Pancreas (tissue), 10 donors: ENCODE results near the gene PEX7. TPM values are rescaled to one million over a fixed set of nuclear protein-coding genes. Genes with fewer than 3 reads are reported as not detected.
"Not testable (repeated sequence)": the region's sequence is repeated elsewhere in the genome, so short reads cannot be mapped to it uniquely, and the experiment has no call there.

ENCODE experiments used
- ATAC-seq, 4 donors: fragments of 200-7000 bp; cut with Tn5 transposase; one replicate each; pipeline versions ENCODE4 v1.8.0 to v1.9.1; 2020; ENCODE audit warnings: mild to moderate bottlenecking in 4 of 4, moderate library complexity in 4 of 4
- DNase-seq, 6 donors: peaks; one replicate each; pipeline ENCODE4 v3.0.0-alpha.2; 2020
- FAIRE-seq: peaks from 2 replicates; lab custom pipeline; 2012; peaks lifted over from hg19 to GRCh38; lab: Jason Lieb, UNC
- H3K27ac ChIP-seq, 4 donors: fragments of 200-600 bp; sonication (generic); 1 replicate in 3 of 4; 2 replicates in 1 of 4; pipeline versions ENCODE4 v1.5.0 to v1.8.0; 2020
- H3K27me3 ChIP-seq, 4 donors: fragments of 200-600 bp; one replicate each; pipeline ENCODE4 v1.8.0; 2021
- H3K36me3 ChIP-seq, 3 donors: fragments of 200-600 bp; sonication (generic) in 1 of 3; one replicate each; pipeline versions ENCODE4 v1.5.0 to v1.8.0; 2020 to 2021
- H3K4me1 ChIP-seq, 3 donors: fragments of 200-600 bp; one replicate each; pipeline ENCODE4 v1.8.0; 2021
- H3K4me3 ChIP-seq, 4 donors: fragments of 200-600 bp; sonication (generic) in 2 of 4; one replicate each; pipeline versions ENCODE4 v1.5.0 to v1.8.0; 2020 to 2021
- H3K9me3 ChIP-seq, 4 donors: fragments of 200-600 bp; one replicate each; pipeline ENCODE4 v1.8.0; 2021
- WGBS, 2 donors: extraction: QIAGEN DNeasy Blood & Tissue Kit; methylation state at CpG; one replicate each; pipeline ENCODE4 v1.1.7; 2013; 5-methylcytosine and 5-hydroxymethylcytosine counted together
- intact Hi-C, 3 donors: fragments of 100-400 bp; cut with DNase I; formaldehyde crosslinking; loops; one replicate each; pipeline versions ENCODE4 v1.11.1 to v1.14.2; 2022
- polyA plus RNA-seq, 2 donors: library from polyadenylated mRNA; stranded (reverse); fragments of 200-250 nt; gene quantifications; one replicate each; pipeline ENCODE4 v1.2.3, GENCODE V29; 2013
- total RNA-seq, 6 donors: library from RNA; stranded (reverse); fragmentation: NEBNext Ultra II Directional in 4 of 6; extraction: Animal tissue kit (Norgen Biotek cat#: 25700) in 4 of 6; gene quantifications; one replicate each; pipeline versions ENCODE4 v1.2.1 to v1.2.4, GENCODE V29; 2021 to 2023
- TF ChIP-seq, protein P1 (sequence below), 4 donors: fragments of 200-600 bp; sonication (generic) in 3 of 4; IDR thresholded peaks; one replicate each; pipeline versions ENCODE4 v1.5.0 to v1.8.0; 2021; ENCODE audit warnings: antibody characterized with exemption in 4 of 4
- donor health status: healthy with polysubstance abuse.
- donor health status: DM: no; HTN: no; CAD: no; lungs with moderate emphysema.
- donor health status: DM: no; HTN: no; CAD: no.
- donor health status: control.
- donor health status: control.
- donor health status: Bipolar disorder and iron deficiency.
- donor health status: DM: yes; HTN: yes; CAD: no.
- donor health status: DM: no; HTN: no; CAD: no.
- donor health status: DM: no; HTN: no; CAD: no.
- donor health status: DM: yes; HTN: yes; CAD: no.

Gene PEX7
- total and polyA plus RNA-seq, 8 donors: 3.9 to 9.3 (median 6.8) TPM

GRCh38 chr6:136945072-136945471 lies 122.7 kb downstream of the PEX7 start:
- H3K27me3 ChIP-seq: no peaks in the 10 kb centered on the region
- FAIRE-seq: no peak
- H3K27ac ChIP-seq: no peak overlapping the region
- H3K4me1 ChIP-seq: no peaks in the 10 kb centered on the region
- intact Hi-C loops: no loop called here
- WGBS, 2 donors: 52 to 57% methylated on average over 1 of the region's 1 CpG
- DNase-seq: no peak
- TF ChIP-seq, protein P1, sequence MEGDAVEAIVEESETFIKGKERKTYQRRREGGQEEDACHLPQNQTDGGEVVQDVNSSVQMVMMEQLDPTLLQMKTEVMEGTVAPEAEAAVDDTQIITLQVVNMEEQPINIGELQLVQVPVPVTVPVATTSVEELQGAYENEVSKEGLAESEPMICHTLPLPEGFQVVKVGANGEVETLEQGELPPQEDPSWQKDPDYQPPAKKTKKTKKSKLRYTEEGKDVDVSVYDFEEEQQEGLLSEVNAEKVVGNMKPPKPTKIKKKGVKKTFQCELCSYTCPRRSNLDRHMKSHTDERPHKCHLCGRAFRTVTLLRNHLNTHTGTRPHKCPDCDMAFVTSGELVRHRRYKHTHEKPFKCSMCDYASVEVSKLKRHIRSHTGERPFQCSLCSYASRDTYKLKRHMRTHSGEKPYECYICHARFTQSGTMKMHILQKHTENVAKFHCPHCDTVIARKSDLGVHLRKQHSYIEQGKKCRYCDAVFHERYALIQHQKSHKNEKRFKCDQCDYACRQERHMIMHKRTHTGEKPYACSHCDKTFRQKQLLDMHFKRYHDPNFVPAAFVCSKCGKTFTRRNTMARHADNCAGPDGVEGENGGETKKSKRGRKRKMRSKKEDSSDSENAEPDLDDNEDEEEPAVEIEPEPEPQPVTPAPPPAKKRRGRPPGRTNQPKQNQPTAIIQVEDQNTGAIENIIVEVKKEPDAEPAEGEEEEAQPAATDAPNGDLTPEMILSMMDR (IDR thresholded peaks at IDR 0.05): no peak
- no peak overlapping the region for H3K4me3 ChIP-seq
- H3K9me3 ChIP-seq: no peaks in the 10 kb centered on the region
- no peak for ATAC-seq
- H3K36me3 ChIP-seq: no peaks in the 10 kb centered on the region

DNA sequence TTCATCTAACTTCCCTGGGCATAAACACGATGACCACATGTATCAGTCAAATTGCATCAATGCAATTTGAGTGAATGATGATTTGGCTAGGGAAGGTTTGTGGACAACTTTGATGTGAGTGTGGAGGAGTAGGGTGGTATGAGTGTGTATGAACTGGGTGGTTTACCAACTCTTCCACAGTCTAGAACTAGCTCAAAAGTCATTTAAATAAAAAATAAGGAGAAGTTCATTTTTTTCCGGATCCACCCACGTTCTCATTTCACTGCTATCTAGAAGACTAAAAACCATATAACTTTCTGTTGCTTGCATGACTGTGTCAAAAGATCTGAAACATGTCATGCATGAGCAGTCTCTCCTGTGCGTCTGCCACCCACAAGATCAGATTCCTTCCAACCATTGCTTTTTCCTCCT lies 123.3 kb downstream of the PEX7 start:
- TF ChIP-seq, protein P1 (IDR thresholded peaks at IDR 0.05): no peak
- no peak for DNase-seq
- Histone ChIP-seq H3K36me3 (no peaks in the 10 kb centered on the region), H3K27me3 (no peaks in the 10 kb centered on the region), H3K9me3 (no peaks in the 10 kb centered on the region), H3K4me1 (no peaks in the 10 kb centered on the region), H3K27ac (no peak overlapping the region), H3K4me3 (no peak overlapping the region)
- FAIRE-seq: no peak
- ATAC-seq: no peak
- 86 to 88% methylated on average over 4 of the region's 4 CpGs for WGBS, 2 donors
- intact Hi-C loops: no loop called here

- Histone ChIP-seq H3K4me1 (no peaks in the 10 kb centered on the region), H3K27ac (no peak overlapping the region), H3K9me3 (no peaks in the 10 kb centered on the region), H3K36me3 (no peaks in the 10 kb centered on the region), H3K4me3 (no peak overlapping the region), H3K27me3 (no peaks in the 10 kb centered on the region)
- DNase-seq: no peak
- intact Hi-C loops: no loop called here
- no peak for ATAC-seq
- WGBS, 2 donors: 65 to 68% methylated on average over 9 of the region's 9 CpGs
- FAIRE-seq: no peak
- TF ChIP-seq, protein P1 (IDR thresholded peaks at IDR 0.05): no peak
Measured at GRCh38 chr6:136947037-136947436, 124.6 kb downstream of the PEX7 start.

- DNase-seq, H3K27me3 ChIP-seq, H3K36me3 ChIP-seq, H3K4me3 ChIP-seq, H3K9me3 ChIP-seq, intact Hi-C loops, H3K4me1 ChIP-seq, FAIRE-seq, H3K27ac ChIP-seq, ATAC-seq: not testable (repeated sequence)
- WGBS, 2 donors: 91 to 95% methylated on average over 3 of the region's 3 CpGs
Measured at GRCh38 chr6:136949957-136950356, 127.6 kb downstream of the PEX7 start.

- H3K4me3 ChIP-seq: no peak overlapping the region
- no peak for FAIRE-seq
- no peaks in the 10 kb centered on the region for H3K27me3 ChIP-seq
- TF ChIP-seq, protein P1 (IDR thresholded peaks at IDR 0.05): no peak
- intact Hi-C loops: no loop called here
- H3K4me1 ChIP-seq: no peaks in the 10 kb centered on the region
- H3K9me3 ChIP-seq: no peaks in the 10 kb centered on the region
- H3K27ac ChIP-seq: no peak overlapping the region
- H3K36me3 ChIP-seq: no peaks in the 10 kb centered on the region
- DNase-seq: no peak
- no peak for ATAC-seq
- WGBS, 2 donors: 87 to 96% methylated on average over 4 of the region's 4 CpGs
Measured at GRCh38 chr6:136950436-136951126, 128.2 kb downstream of the PEX7 start.
